Liver (tissue), 9 donors: ENCODE measurements around the gene MAPKAPK2. TPM values are rescaled to one million over a fixed set of nuclear protein-coding genes. Genes with fewer than 3 reads are reported as not detected.

Experiments used
- DNase-seq: peaks from one replicate; pipeline ENCODE4 v3.0.0-alpha.2; 2017; ENCODE audit warnings: low spot score
- H3K27ac ChIP-seq, 2 donors: one replicate each; pipeline ENCODE4 v1.7.0; 2013; ENCODE audit warnings: inconsistent platforms in 2 of 2, low read length in 2 of 2, control low read depth in 1 of 2, low read depth in 1 of 2, mild to moderate bottlenecking in 1 of 2
- H3K27me3 ChIP-seq, 4 donors: one replicate each; pipeline versions ENCODE4 v1.6.1 to v1.7.0; 2013; ENCODE audit warnings: low read length in 3 of 4, inconsistent platforms in 1 of 4, mild to moderate bottlenecking in 1 of 4, moderate library complexity in 1 of 4; ENCODE audit not compliant: control insufficient read depth in 4 of 4, insufficient read depth in 4 of 4
- H3K36me3 ChIP-seq, 4 donors: one replicate each; pipeline versions ENCODE4 v1.6.1 to v1.7.0; 2013; ENCODE audit warnings: low read length in 3 of 4, mild to moderate bottlenecking in 3 of 4, low read depth in 1 of 4, moderate library complexity in 1 of 4; ENCODE audit not compliant: control insufficient read depth in 4 of 4, insufficient read depth in 3 of 4
- H3K4me1 ChIP-seq, 4 donors: one replicate each; pipeline versions ENCODE4 v1.6.1 to v1.7.0; 2013; ENCODE audit warnings: low read length in 3 of 4, mild to moderate bottlenecking in 3 of 4, moderate library complexity in 1 of 4; ENCODE audit not compliant: control insufficient read depth in 4 of 4, insufficient read depth in 4 of 4
- H3K4me3 ChIP-seq, 3 donors: one replicate each; pipeline versions ENCODE4 v1.6.1 to v1.7.0; 2013; ENCODE audit warnings: low read length in 3 of 3, control low read depth in 1 of 3, low read depth in 1 of 3, mild to moderate bottlenecking in 1 of 3
- H3K9ac ChIP-seq, 2 donors: one replicate each; pipeline ENCODE4 v1.7.0; 2013; ENCODE audit warnings: low read length in 2 of 2, mild to moderate bottlenecking in 2 of 2, moderate library complexity in 2 of 2, control low read depth in 1 of 2, low read depth in 1 of 2
- H3K9me3 ChIP-seq, 4 donors: one replicate each; pipeline versions ENCODE4 v1.6.1 to v1.7.0; 2013; ENCODE audit warnings: low read length in 3 of 4; ENCODE audit not compliant: control insufficient read depth in 4 of 4
- CTCF ChIP-seq: fragments of 150-350 bp; IDR thresholded peaks from 2 replicates; pipeline ENCODE4 v1.5.1; 2017; ENCODE audit warnings: improper control_type of control experiment, low read depth, low read length; ENCODE audit not compliant: missing input control
- EGR1 ChIP-seq, 2 donors: IDR thresholded peaks; 2 replicates each; pipeline ENCODE4 v1.6.1; 2016 to 2018; ENCODE audit warnings: antibody characterized with exemption in 2 of 2, low read depth in 2 of 2
- FOXA1 ChIP-seq: IDR thresholded peaks from 2 replicates; pipeline ENCODE4 v1.6.1; 2016; ENCODE audit warnings: antibody characterized with exemption
- GABPA ChIP-seq, 2 donors: IDR thresholded peaks in 1 of 2; conservative IDR thresholded peaks in 1 of 2; 2 replicates each; pipeline ENCODE4 v1.6.1; 2016; ENCODE audit warnings: antibody characterized with exemption in 2 of 2, mild to moderate bottlenecking in 1 of 2, moderate library complexity in 1 of 2
- HNF4A ChIP-seq, 2 donors: conservative IDR thresholded peaks; 2 replicates each; pipeline ENCODE4 v1.6.1; 2016; ENCODE audit warnings: antibody characterized with exemption in 2 of 2, mild to moderate bottlenecking in 2 of 2
- JUND ChIP-seq, 2 donors: IDR thresholded peaks; 2 replicates each; pipeline ENCODE4 v1.6.1; 2016; ENCODE audit warnings: antibody characterized with exemption in 2 of 2
- MAX ChIP-seq: IDR thresholded peaks from 2 replicates; pipeline ENCODE4 v1.6.1; 2016; ENCODE audit warnings: antibody characterized with exemption
- NR2F2 ChIP-seq: IDR thresholded peaks from 2 replicates; pipeline ENCODE4 v1.6.1; 2016; ENCODE audit warnings: antibody characterized with exemption
- RAD21 ChIP-seq, 2 donors: IDR thresholded peaks; 2 replicates each; pipeline ENCODE4 v1.6.1; 2016; ENCODE audit warnings: antibody characterized with exemption in 2 of 2, mild to moderate bottlenecking in 2 of 2
- RXRA ChIP-seq, 2 donors: IDR thresholded peaks; 2 replicates each; pipeline ENCODE4 v1.6.1; 2017 to 2018; ENCODE audit warnings: antibody characterized with exemption in 2 of 2, mild to moderate bottlenecking in 1 of 2
- SP1 ChIP-seq: IDR thresholded peaks from 2 replicates; pipeline ENCODE4 v1.6.1; 2018; ENCODE audit warnings: antibody characterized with exemption, mild to moderate bottlenecking
- TAF1 ChIP-seq: conservative IDR thresholded peaks from 2 replicates; pipeline ENCODE4 v1.6.1; 2016; ENCODE audit warnings: antibody characterized with exemption, mild to moderate bottlenecking
- YY1 ChIP-seq: IDR thresholded peaks from 2 replicates; pipeline ENCODE4 v1.6.1; 2016; ENCODE audit warnings: antibody characterized with exemption, mild to moderate bottlenecking
- ZBTB33 ChIP-seq: IDR thresholded peaks from 2 replicates; pipeline ENCODE4 v1.6.1; 2016; ENCODE audit warnings: antibody characterized with exemption
- WGBS: extraction: QIAGEN DNeasy Blood & Tissue Kit; methylation state at CpG from one replicate; pipeline ENCODE4 v1.1.7; 2013; 5-methylcytosine and 5-hydroxymethylcytosine counted together
- polyA plus RNA-seq, 2 donors: library from polyadenylated mRNA; stranded (reverse) in 1 of 2; unstranded in 1 of 2; fragments of 200-250 nt in 1 of 2; fragments of >200 nt in 1 of 2; fragmentation: Nextera tagmentation in 1 of 2; extraction: Ambion mirVana in 1 of 2; gene quantifications; one replicate each; pipeline versions ENCODE4 v1.2.1 to v1.2.3, GENCODE V29; 2013 to 2015
- total RNA-seq, 2 donors: library from RNA; depleted of rRNA; stranded (reverse); fragments of >200 nt; gene quantifications; one replicate each; pipeline ENCODE4 v1.2.3, GENCODE V29; 2014
- TF ChIP-seq, protein P1 (sequence below): IDR thresholded peaks from 2 replicates; pipeline ENCODE4 v1.6.1; 2016; ENCODE audit warnings: antibody characterized with exemption, mild to moderate bottlenecking
- TF ChIP-seq, protein P2 (sequence below): IDR thresholded peaks from 2 replicates; pipeline ENCODE4 v1.6.1; 2016; ENCODE audit warnings: antibody characterized with exemption
- donor health status: healthy.
- donor health status: healthy.
- donor health status: healthy.
- donor health status: healthy.
- donor health status: healthy.

Gene MAPKAPK2
- total and polyA plus RNA-seq, 4 donors, result 7.5 to 24.5 (median 14.7) TPM

DNA sequence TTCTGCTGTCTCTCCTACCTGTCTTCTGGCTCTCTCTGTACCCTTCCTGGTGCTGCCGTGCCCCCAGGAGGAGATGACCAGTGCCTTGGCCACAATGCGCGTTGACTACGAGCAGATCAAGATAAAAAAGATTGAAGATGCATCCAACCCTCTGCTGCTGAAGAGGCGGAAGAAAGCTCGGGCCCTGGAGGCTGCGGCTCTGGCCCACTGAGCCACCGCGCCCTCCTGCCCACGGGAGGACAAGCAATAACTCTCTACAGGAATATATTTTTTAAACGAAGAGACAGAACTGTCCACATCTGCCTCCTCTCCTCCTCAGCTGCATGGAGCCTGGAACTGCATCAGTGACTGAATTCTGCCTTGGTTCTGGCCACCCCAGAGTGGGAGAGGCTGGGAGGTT, 47.8 kb downstream of the MAPKAPK2 start:
- Histone ChIP-seq H3K27me3 (no peaks in the 10 kb centered on the region), H3K36me3 (peaks cover 15 to 50% (median 35%) of the 10 kb centered on the region in 4 donors), H3K9me3 (no peaks in the 10 kb centered on the region), H3K4me3 (no peak overlapping the region), H3K4me1 (peaks cover 0 to 12% (median under 1%) of the 10 kb centered on the region in 4 donors), H3K27ac (no peak overlapping the region), H3K9ac (no peak overlapping the region)
- TF ChIP-seq, protein P1, sequence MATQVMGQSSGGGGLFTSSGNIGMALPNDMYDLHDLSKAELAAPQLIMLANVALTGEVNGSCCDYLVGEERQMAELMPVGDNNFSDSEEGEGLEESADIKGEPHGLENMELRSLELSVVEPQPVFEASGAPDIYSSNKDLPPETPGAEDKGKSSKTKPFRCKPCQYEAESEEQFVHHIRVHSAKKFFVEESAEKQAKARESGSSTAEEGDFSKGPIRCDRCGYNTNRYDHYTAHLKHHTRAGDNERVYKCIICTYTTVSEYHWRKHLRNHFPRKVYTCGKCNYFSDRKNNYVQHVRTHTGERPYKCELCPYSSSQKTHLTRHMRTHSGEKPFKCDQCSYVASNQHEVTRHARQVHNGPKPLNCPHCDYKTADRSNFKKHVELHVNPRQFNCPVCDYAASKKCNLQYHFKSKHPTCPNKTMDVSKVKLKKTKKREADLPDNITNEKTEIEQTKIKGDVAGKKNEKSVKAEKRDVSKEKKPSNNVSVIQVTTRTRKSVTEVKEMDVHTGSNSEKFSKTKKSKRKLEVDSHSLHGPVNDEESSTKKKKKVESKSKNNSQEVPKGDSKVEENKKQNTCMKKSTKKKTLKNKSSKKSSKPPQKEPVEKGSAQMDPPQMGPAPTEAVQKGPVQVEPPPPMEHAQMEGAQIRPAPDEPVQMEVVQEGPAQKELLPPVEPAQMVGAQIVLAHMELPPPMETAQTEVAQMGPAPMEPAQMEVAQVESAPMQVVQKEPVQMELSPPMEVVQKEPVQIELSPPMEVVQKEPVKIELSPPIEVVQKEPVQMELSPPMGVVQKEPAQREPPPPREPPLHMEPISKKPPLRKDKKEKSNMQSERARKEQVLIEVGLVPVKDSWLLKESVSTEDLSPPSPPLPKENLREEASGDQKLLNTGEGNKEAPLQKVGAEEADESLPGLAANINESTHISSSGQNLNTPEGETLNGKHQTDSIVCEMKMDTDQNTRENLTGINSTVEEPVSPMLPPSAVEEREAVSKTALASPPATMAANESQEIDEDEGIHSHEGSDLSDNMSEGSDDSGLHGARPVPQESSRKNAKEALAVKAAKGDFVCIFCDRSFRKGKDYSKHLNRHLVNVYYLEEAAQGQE, result no peak
- TF ChIP-seq, protein P2, sequence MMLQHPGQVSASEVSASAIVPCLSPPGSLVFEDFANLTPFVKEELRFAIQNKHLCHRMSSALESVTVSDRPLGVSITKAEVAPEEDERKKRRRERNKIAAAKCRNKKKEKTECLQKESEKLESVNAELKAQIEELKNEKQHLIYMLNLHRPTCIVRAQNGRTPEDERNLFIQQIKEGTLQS, result no peak
- TF ChIP-seq FOXA1 (no peak), SP1 (no peak), YY1 (no peak), ZBTB33 (no peak), GABPA (IDR thresholded peaks at IDR 0.05 in 1 of 2, conservative IDR thresholded peaks at IDR 0.05 in 1 of 2) (no peak), EGR1 (IDR thresholded peaks at IDR 0.05; ENCODE audit: low read depth in 2 of 2) (no peak), CTCF (no peak), RAD21 (IDR thresholded peaks at IDR 0.05) (no peak), JUND (IDR thresholded peaks at IDR 0.05) (no peak), HNF4A (conservative IDR thresholded peaks at IDR 0.05) (no peak), RXRA (IDR thresholded peaks at IDR 0.05) (no peak), MAX (no peak)
- 93% methylated on average over 11 of the region's 11 CpGs for WGBS
- peak; percentile 31 for DNase-seq

DNA sequence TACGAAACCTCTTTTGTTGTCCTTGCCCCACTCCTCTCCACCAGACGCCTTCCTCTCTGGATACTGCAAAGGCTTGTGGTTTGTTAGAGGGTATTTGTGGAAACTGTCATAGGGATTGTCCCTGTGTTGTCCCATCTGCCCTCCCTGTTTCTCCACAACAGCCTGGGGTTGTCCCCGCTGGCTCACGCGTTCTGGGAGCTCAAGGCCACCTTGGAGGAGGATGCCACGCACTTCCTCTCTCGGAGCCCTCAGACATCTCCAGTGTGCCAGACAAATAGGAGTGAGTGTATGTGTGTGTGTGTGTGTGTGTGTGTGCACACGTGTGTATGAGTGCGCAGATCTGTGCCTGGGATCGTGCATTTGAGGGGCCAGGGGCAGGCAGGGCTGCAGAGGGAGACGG, 48.3 kb downstream of the MAPKAPK2 start:
- Histone ChIP-seq H3K27me3 (no peaks in the 10 kb centered on the region), H3K9me3 (no peaks in the 10 kb centered on the region), H3K36me3 (peaks cover 15 to 50% (median 35%) of the 10 kb centered on the region in 4 donors), H3K4me3 (no peak overlapping the region), H3K27ac (no peak overlapping the region), H3K4me1 (peaks cover 0 to 17% (median 5%) of the 10 kb centered on the region in 4 donors), H3K9ac (no peak overlapping the region)
- no peak for DNase-seq
- WGBS, result 91% methylated on average over 11 of the region's 11 CpGs
- TF ChIP-seq GABPA (IDR thresholded peaks at IDR 0.05 in 1 of 2, conservative IDR thresholded peaks at IDR 0.05 in 1 of 2), result no peak
- no peak for TF ChIP-seq TAF1
- no peak for TF ChIP-seq RXRA (IDR thresholded peaks at IDR 0.05)
- TF ChIP-seq YY1, result no peak
- TF ChIP-seq CTCF, result no peak
- no peak for TF ChIP-seq JUND (IDR thresholded peaks at IDR 0.05)
- no peak for TF ChIP-seq MAX
- TF ChIP-seq ZBTB33, result no peak
- no peak for TF ChIP-seq EGR1 (IDR thresholded peaks at IDR 0.05; ENCODE audit: low read depth in 2 of 2)
- TF ChIP-seq SP1, result no peak
- TF ChIP-seq HNF4A (conservative IDR thresholded peaks at IDR 0.05), result no peak
- TF ChIP-seq RAD21 (IDR thresholded peaks at IDR 0.05), result no peak
- no peak for TF ChIP-seq NR2F2
- TF ChIP-seq FOXA1, result no peak
- TF ChIP-seq, protein P2, result no peak
